Epithelial cell of proximal tubule (primary cell): Measurements from ENCODE around the gene ZNF804B. TPM values are rescaled to one million over a fixed set of nuclear protein-coding genes. Genes with fewer than 3 reads are reported as not detected.
A peak's percentile ranks its signal among the peaks of the same experiment; 100 is the strongest.

ENCODE experiments used
- DNase-seq: peaks from one replicate; pipeline ENCODE4 v3.0.0-alpha.2; 2011; ENCODE audit warnings: low read depth
- H3K4me3 ChIP-seq: 2 replicates; pipeline ENCODE4 v1.5.1; 2011; ENCODE audit warnings: low read depth, mild to moderate bottlenecking, low read length
- total RNA-seq: library from RNA; depleted of rRNA; stranded (reverse); fragments of >200 nt; gene quantifications from 2 replicates; pipeline ENCODE4 v1.2.3, GENCODE V29; 2015
- TF ChIP-seq, protein P1 (sequence below): conservative IDR thresholded peaks from 2 replicates; pipeline ENCODE4 v1.5.1; 2012; ENCODE audit warnings: low read depth, mild to moderate bottlenecking, low read length

ZNF804B gene
- total RNA-seq, 1 donor from 2014 or later, result not detected

DNA sequence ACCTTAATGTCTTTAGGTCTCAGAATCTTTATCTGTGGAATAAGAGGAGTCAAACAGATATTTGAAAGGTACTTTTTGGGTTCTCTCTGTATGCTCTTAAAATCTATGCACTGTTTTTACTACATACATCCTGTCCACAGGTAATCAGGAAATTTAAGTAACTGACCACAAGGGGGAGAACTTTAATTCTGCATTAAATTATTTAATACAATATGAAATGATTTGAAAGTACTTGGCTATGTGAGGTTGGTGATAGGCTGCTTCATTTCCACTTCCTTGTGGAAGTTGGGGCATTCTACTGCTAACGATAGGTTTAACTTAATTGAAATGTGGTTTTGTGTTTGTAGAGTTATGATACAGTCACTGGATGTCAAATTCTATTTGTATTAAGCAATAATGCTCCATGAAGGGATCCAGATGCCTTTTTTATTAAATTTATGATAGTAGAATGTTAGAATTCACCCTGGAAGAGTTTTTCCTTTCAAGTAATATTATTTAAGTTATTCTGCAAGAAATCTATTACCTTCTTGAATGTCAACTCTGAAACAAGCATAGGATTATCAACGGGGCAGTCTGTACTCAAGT lies 30.1 kb downstream of the ZNF804B start:
- no peak for DNase-seq
- H3K4me3 ChIP-seq, result no peak overlapping the region
- TF ChIP-seq, protein P1, sequence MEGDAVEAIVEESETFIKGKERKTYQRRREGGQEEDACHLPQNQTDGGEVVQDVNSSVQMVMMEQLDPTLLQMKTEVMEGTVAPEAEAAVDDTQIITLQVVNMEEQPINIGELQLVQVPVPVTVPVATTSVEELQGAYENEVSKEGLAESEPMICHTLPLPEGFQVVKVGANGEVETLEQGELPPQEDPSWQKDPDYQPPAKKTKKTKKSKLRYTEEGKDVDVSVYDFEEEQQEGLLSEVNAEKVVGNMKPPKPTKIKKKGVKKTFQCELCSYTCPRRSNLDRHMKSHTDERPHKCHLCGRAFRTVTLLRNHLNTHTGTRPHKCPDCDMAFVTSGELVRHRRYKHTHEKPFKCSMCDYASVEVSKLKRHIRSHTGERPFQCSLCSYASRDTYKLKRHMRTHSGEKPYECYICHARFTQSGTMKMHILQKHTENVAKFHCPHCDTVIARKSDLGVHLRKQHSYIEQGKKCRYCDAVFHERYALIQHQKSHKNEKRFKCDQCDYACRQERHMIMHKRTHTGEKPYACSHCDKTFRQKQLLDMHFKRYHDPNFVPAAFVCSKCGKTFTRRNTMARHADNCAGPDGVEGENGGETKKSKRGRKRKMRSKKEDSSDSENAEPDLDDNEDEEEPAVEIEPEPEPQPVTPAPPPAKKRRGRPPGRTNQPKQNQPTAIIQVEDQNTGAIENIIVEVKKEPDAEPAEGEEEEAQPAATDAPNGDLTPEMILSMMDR, result peak; percentile 61

DNA sequence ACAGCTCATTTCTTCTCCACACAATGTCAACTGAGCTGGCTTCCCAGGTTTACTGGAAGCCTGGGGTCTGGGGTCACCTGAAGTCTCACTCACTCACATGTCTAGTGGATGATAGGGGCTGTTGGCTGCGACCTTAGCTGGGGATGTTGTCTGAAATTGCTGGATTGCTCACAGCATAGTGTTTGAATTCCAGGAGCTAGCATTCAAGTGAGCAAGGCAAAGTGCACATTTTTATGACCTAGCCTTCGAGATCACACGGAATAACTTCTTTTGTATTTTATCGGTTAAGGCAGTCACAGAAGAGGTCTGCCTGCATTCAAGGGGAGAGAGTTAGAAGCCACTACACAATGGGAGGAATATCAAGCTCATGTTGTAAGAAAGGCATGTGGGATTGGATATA lies 32.4 kb downstream of the ZNF804B start:
- TF ChIP-seq, protein P1, result no peak
- no peak for DNase-seq

DNA sequence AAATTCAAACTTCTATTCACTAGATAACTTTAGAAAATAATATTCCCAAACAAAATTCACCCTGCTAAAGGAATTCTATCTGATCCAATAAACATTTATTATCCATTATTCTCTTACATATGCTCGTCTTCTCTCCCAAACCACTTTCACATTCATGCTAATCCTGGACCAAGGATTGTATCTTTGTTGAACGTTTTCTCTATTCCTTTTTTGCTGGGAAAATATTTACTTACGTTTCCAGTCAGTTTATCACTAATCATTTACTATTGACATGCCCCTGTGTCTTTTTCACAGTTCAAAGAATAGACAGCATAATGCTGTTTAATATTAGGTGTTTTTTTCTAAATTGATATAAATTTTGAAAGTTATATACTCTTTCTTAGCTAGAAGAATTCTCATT lies 32.9 kb downstream of the ZNF804B start:
- DNase-seq, result no peak
- TF ChIP-seq, protein P1, result no peak
- H3K4me3 ChIP-seq, result no peak overlapping the region

More for the DNA sequence above, 32.4 kb downstream of the ZNF804B start:
- no peak overlapping the region for H3K4me3 ChIP-seq

DNA sequence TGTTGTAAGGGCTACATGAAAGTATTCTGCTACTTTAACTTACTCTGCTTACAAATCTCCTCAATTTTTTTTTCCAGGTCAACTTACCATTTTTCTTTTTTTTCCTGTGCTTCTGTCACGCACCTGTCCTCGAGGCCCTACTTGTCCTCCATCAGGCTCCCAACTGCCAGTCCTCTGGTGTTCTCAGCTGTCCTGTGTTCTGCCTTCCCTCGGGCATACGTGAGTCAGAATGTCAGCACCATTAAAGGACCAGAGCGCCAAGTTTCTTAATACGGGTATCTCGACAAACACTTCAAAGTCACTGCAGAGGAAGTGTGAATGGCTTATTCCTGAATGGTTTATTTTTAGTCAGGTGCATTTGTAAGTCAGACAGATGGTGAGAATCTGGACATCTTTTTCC lies 36.1 kb downstream of the ZNF804B start, which contains the start of gene TEX47:
Gene TEX47, minus strand, starts transcription at position 185 of the 400 bp plus-strand sequence. CDS start 795 bp downstream, outside the sequence.
- no peak for DNase-seq
- TF ChIP-seq, protein P1, result no peak
- H3K4me3 ChIP-seq, result no peak within 1 kb of the TSS

DNA sequence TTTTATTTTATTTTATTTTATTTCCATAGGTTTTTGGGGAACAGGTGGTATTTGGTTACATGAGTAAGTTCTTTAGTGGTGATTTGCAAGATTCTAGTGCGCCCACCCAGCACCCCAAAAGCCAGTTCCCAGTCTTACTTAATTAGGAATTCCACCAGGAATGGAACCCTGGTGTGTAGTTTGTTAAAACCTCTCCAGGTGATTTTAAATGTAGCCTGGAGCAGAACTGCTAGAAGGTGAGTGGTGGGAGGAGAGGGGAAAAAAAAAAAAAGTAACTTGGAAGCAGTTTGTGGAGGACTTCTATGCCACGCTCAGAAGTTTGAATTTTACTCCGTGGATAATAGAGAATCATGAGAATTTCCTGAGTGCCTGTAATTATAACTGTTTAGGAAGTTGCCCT lies 41.5 kb downstream of the ZNF804B start:
- TF ChIP-seq, protein P1, result no peak
- DNase-seq, result no peak
- H3K4me3 ChIP-seq, result no peak overlapping the region

DNA sequence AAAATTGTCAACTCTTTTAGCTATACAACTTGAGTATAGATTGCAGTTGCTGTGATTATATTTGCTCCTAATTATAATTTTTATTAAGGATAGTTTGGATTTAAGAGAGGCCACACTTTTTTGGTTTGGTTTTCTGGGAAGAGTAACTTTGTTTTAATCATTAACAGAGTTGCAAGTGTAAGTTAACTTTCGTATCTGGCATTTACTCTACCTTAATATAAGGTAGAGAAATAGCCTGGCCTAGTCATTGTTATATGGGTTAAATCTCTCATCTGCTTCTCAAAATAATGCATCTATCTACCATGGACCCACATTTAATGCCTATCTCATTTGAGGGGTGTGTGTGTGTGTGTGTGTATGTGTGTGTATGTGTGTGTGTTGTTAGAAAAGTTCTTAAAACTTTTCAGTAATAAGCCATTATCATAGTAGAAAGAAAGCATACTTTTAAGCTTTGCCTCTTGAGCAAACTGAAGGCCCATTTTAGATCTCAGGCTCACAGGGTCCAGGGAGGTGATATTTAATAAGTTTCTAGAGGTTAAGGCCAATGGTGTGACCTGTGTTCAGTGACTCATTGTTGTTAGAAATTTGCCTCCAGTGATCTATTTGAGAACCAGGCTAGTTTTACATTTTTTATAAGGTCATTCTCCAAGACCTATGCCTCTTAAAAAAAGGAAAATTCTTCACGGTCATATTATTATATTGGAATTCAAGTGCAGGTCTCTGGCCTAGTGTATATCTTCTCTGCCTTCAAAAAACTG lies 47.0 kb downstream of the ZNF804B start:
- peak overlapping the region; percentile 10 for H3K4me3 ChIP-seq
- TF ChIP-seq, protein P1, result no peak
- peak; percentile 45 for DNase-seq

DNA sequence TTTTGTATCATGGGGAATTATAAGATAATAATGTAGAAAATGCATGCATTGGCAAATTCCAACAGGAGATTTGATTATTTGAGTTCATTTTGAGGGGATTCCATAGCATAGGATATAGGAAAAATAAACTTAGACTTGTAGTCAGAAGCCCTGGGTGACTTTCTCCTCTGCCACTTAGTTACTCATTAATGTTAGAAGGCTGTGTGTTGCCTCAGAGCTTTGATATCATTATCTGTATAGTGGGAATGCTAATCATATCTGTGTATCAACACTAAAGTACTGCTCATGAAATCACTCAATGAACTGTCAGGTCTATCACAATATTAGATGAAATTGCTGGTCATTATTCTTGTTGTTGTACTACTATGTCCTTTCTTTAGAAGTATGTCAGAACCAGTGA lies 59.1 kb downstream of the ZNF804B start:
- TF ChIP-seq, protein P1, result no peak

More for the DNA sequence above, 59.1 kb downstream of the ZNF804B start:
- no peak overlapping the region for H3K4me3 ChIP-seq
- no peak for DNase-seq
